ENCODE measurements around the gene SEMA6B. TPM values are rescaled to one million over a fixed set of nuclear protein-coding genes. Genes with fewer than 3 reads are reported as not detected.
A peak's percentile ranks its signal among the peaks of the same experiment; 100 is the strongest.

SEMA6B gene
- total RNA-seq, 1 donor from 2014 or later = not detected

- H3K4me3 ChIP-seq (ENCODE audit: low read depth, low read length) = no peak overlapping the region
- no peak for DNase-seq (ENCODE audit: low read depth)
- no peak for TF ChIP-seq CTCF (conservative IDR thresholded peaks at IDR 0.05; ENCODE audit: low read depth, low read length)
These were observed 28.0 kb upstream of the SEMA6B start for GRCh38 chr19:4587527-4587926.

- no peak overlapping the region for H3K4me3 ChIP-seq (ENCODE audit: low read depth, low read length)
- no peak for DNase-seq (ENCODE audit: low read depth)
- no peak for TF ChIP-seq CTCF (conservative IDR thresholded peaks at IDR 0.05; ENCODE audit: low read depth, low read length)
These were observed 27.2 kb upstream of the SEMA6B start for GRCh38 chr19:4586691-4587090.

GRCh38 chr19:4586245-4586644 is 26.8 kb upstream of the SEMA6B start:
- no peak overlapping the region for H3K4me3 ChIP-seq (ENCODE audit: low read depth, low read length)
- no peak for DNase-seq (ENCODE audit: low read depth)
- no peak for TF ChIP-seq CTCF (conservative IDR thresholded peaks at IDR 0.05; ENCODE audit: low read depth, low read length)

GRCh38 chr19:4585556-4585955 is 26.1 kb upstream of the SEMA6B start:
- DNase-seq (ENCODE audit: low read depth) = no peak
- TF ChIP-seq CTCF (conservative IDR thresholded peaks at IDR 0.05; ENCODE audit: low read depth, low read length) = no peak

GRCh38 chr19:4584670-4585460 is 25.4 kb upstream of the SEMA6B start:
- peak overlapping the region; percentile 52 for H3K4me3 ChIP-seq (ENCODE audit: low read depth, low read length)
- no peak for TF ChIP-seq CTCF (conservative IDR thresholded peaks at IDR 0.05; ENCODE audit: low read depth, low read length)
- DNase-seq (ENCODE audit: low read depth) = no peak

More at GRCh38 chr19:4585556-4585955, 26.1 kb upstream of the SEMA6B start:
- no peak overlapping the region for H3K4me3 ChIP-seq (ENCODE audit: low read depth, low read length)

GRCh38 chr19:4583961-4584669 is 24.6 kb upstream of the SEMA6B start:
- H3K4me3 ChIP-seq (ENCODE audit: low read depth, low read length) = peak overlapping the region; percentile 52
- DNase-seq (ENCODE audit: low read depth) = no peak
- no peak for TF ChIP-seq CTCF (conservative IDR thresholded peaks at IDR 0.05; ENCODE audit: low read depth, low read length)
